HepG2 (cell line): ENCODE measurements around the gene PCDH12.

Experiments used
- CTCF ChIP-seq: sonication (generic); formaldehyde crosslinking; IDR thresholded peaks from 2 replicates; pipeline ENCODE4 v1.5.0; 2020; ENCODE audit warnings: mild to moderate bottlenecking, missing genetic modification reagents, moderate library complexity
- EP300 ChIP-seq, 3 experiments: sonication (generic) in 1 of 3; formaldehyde crosslinking in 1 of 3; IDR thresholded peaks; 2 replicates each; pipeline versions ENCODE4 v1.5.1 to v1.6.1; 2011 to 2020; ENCODE audit warnings: low read depth in 2 of 3, low read length in 2 of 3, borderline replicate concordance in 1 of 3, improper control_type of control experiment in 1 of 3, mild to moderate bottlenecking in 1 of 3, missing genetic modification reagents in 1 of 3, moderate library complexity in 1 of 3
- ERF ChIP-seq: IDR thresholded peaks from 2 replicates; pipeline ENCODE4 v1.6.1; 2018; ENCODE audit warnings: missing biosample characterization, missing genetic modification reagents
- FOXJ3 ChIP-seq: sonication (generic); formaldehyde crosslinking; IDR thresholded peaks from 2 replicates; pipeline ENCODE4 v1.4.0; 2020; ENCODE audit warnings: missing genetic modification reagents, mild to moderate bottlenecking, borderline replicate concordance
- POLR2A ChIP-seq, 2 experiments: IDR thresholded peaks; 2 replicates each; pipeline ENCODE4 v1.6.1; 2011; ENCODE audit warnings: low read depth in 2 of 2, low read length in 2 of 2, mild to moderate bottlenecking in 1 of 2, moderate library complexity in 1 of 2; ENCODE audit not compliant: insufficient read depth in 1 of 2
- YY1 ChIP-seq: IDR thresholded peaks from 2 replicates; pipeline ENCODE4 v1.6.1; 2011; ENCODE audit warnings: low read length, low read depth, moderate library complexity, mild to moderate bottlenecking; ENCODE audit not compliant: insufficient read depth, insufficient replicate concordance

- TF ChIP-seq YY1 (no peak), CTCF (CRISPR knock-in tag) (no peak), ERF (CRISPR knock-in tag) (no peak), EP300 (IDR thresholded peaks at IDR 0.05; ENCODE audit: low read depth in 2 of 2, low read length in 2 of 2) (no peak), EP300 (CRISPR knock-in tag; IDR thresholded peaks at IDR 0.05; ENCODE audit: borderline replicate concordance) (no peak), POLR2A (IDR thresholded peaks at IDR 0.05; ENCODE audit: insufficient read depth in 1 of 2, low read depth in 2 of 2, low read length in 2 of 2) (no peak), FOXJ3 (CRISPR knock-in tag) (no peak)
Observed at GRCh38 chr5:142007237-142007544, 49.2 kb upstream of the PCDH12 start.
